Upper lobe of right lung (tissue), 1 donor: ENCODE results near the gene CDRT4. TPM values are rescaled to one million over a fixed set of nuclear protein-coding genes. Genes with fewer than 3 reads are reported as not detected.

ENCODE experiments used
- ATAC-seq: fragments of 200-7000 bp; cut with Tn5 transposase; one replicate; pipeline ENCODE4 v1.9.1; 2020; ENCODE audit warnings: mild to moderate bottlenecking, moderate library complexity
- DNase-seq: peaks from one replicate; pipeline ENCODE4 v3.0.0-alpha.2; 2020
- H3K27ac ChIP-seq: fragments of 200-600 bp; one replicate; pipeline ENCODE4 v1.8.0; 2022
- H3K27me3 ChIP-seq: fragments of 200-600 bp; one replicate; pipeline ENCODE4 v1.8.0; 2022; ENCODE audit warnings: mild to moderate bottlenecking
- H3K36me3 ChIP-seq: fragments of 200-600 bp; one replicate; pipeline ENCODE4 v1.8.0; 2022
- H3K4me1 ChIP-seq: fragments of 200-600 bp; one replicate; pipeline ENCODE4 v1.8.0; 2022
- H3K4me3 ChIP-seq: fragments of 200-600 bp; one replicate; pipeline ENCODE4 v1.8.0; 2022; ENCODE audit warnings: mild to moderate bottlenecking
- H3K9me3 ChIP-seq: fragments of 200-600 bp; one replicate; pipeline ENCODE4 v1.8.0; 2022
- intact Hi-C: fragments of 100-400 bp; cut with DNase I; formaldehyde crosslinking; loops from one replicate; pipeline ENCODE4 v1.11.0; 2022
- total RNA-seq: library from RNA; stranded (reverse); fragmentation: NEBNext Ultra II Directional; extraction: Animal tissue kit (Norgen Biotek cat#: 25700); gene quantifications from one replicate; pipeline ENCODE4 v1.2.1, GENCODE V29; 2021
- TF ChIP-seq, protein P1 (sequence below): fragments of 200-600 bp; IDR thresholded peaks from one replicate; pipeline ENCODE4 v1.8.0; 2022; ENCODE audit warnings: antibody characterized with exemption
- donor health status: DM: no; HTN: yes; CAD: no; lungs with severe emphysema.

Gene CDRT4
- total RNA-seq, 1 donor from 2014 or later = 9.0 TPM

GRCh38 chr17:15386083-15386482, 81.3 kb downstream of the CDRT4 start:
- intact Hi-C loops = no loop called here
- Histone ChIP-seq H3K4me3 (no peak overlapping the region), H3K27me3 (no peaks in the 10 kb centered on the region), H3K4me1 (peaks cover 14% of the 10 kb centered on the region), H3K36me3 (no peaks in the 10 kb centered on the region), H3K27ac (no peak overlapping the region), H3K9me3 (no peaks in the 10 kb centered on the region)
- ATAC-seq (no peak), DNase-seq (no peak)
- TF ChIP-seq, protein P1, sequence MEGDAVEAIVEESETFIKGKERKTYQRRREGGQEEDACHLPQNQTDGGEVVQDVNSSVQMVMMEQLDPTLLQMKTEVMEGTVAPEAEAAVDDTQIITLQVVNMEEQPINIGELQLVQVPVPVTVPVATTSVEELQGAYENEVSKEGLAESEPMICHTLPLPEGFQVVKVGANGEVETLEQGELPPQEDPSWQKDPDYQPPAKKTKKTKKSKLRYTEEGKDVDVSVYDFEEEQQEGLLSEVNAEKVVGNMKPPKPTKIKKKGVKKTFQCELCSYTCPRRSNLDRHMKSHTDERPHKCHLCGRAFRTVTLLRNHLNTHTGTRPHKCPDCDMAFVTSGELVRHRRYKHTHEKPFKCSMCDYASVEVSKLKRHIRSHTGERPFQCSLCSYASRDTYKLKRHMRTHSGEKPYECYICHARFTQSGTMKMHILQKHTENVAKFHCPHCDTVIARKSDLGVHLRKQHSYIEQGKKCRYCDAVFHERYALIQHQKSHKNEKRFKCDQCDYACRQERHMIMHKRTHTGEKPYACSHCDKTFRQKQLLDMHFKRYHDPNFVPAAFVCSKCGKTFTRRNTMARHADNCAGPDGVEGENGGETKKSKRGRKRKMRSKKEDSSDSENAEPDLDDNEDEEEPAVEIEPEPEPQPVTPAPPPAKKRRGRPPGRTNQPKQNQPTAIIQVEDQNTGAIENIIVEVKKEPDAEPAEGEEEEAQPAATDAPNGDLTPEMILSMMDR = no peak

Other genes starting within 250 kb of the CDRT4 start
- 157 TPM for gene PMP22, start 202.3 kb downstream of the CDRT4 start, total RNA-seq
- gene TEKT3, start 126.0 kb downstream of the CDRT4 start, total RNA-seq = not detected
- 18.4 TPM for gene TVP23C, start 95.9 kb upstream of the CDRT4 start, total RNA-seq
- 1.4 TPM for gene FBXW10B, start 152.1 kb upstream of the CDRT4 start, total RNA-seq
- gene TRIM16, start 216.7 kb upstream of the CDRT4 start, total RNA-seq = 20.1 TPM
- 11.6 TPM for gene ZNF286A, start 232.1 kb upstream of the CDRT4 start, total RNA-seq